ENCODE results near the gene GRB7.
"Not testable (repeated sequence)": the region's sequence is repeated elsewhere in the genome, so short reads cannot be mapped to it uniquely, and the experiment has no call there.

Gene GRB7

DNA sequence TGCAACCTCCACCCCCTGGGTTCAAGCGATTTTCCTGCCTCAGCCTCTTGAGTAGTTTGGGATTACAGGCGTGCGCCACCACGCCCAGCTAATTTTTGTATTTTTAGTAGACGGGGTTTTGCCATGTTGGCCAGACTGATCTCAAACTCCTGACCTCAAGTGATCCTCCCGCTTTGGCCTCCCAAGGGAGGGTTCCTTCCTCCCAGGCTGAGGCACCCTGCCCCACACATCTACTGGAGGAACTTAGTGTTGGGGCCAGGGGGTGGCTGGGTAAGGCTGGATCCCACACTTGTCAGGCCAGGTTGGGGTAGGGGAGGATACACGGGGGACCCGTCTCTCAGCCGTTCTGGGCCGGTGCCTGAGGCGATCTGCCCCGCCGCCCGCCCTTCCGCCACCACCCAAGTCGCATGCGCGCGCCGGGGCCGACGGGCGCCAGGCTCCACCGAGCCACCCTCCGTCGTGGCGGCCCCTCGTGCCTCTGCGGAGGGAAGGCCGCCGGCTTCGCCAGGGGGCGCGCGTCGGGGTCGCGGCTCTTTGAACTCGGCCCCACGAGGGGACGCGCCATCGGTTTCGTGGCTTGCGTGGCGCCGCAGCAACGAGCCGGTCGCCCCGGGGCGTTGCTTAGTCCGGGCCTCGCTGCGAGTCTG is 15.9 kb downstream of the GRB7 start:
- DNase-seq = peak in 4 of 5 donors; percentile 56 to 70 (median 60)

DNA sequence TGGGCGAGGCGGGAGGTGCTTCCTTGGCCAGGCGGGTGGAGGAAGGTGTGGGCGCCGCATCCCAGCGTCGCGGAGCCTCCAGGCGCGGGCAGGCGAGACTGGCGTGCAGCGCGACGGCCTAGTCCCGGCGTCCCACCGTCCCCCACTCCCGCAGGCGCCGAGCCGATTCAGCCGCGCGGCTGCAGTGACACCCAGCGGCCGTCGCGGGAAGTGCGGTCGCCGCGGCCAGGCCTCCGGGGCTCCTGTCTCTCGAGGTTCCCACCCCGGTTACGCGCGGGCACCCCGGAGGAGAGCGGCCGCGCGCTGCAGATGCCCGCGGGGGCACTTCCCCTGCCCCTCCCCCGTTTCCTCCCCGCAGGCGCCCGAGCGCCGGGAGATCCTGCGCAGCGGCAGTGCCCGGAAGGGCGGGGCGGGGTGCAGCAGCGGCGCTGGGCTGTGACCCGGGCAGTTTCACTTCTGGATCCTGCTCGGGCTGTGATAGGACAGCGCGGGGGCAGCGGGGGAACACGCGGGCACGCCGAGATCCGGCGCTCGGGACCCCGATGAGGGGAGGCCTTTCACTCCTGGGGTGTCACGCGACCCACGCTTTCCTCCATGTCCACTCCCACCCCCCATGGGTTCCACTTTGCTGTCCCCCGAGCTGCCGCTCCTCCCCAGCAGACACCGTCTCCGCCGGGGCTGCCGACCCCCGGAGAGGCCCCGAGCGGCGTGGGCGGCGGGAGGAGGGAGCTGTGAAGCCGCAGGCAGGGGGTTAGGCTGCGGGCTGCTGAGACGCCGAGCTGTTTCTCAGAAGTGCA is 16.6 kb downstream of the GRB7 start:
- DNase-seq = peak; percentile 94 to 99 (median 95)

DNA sequence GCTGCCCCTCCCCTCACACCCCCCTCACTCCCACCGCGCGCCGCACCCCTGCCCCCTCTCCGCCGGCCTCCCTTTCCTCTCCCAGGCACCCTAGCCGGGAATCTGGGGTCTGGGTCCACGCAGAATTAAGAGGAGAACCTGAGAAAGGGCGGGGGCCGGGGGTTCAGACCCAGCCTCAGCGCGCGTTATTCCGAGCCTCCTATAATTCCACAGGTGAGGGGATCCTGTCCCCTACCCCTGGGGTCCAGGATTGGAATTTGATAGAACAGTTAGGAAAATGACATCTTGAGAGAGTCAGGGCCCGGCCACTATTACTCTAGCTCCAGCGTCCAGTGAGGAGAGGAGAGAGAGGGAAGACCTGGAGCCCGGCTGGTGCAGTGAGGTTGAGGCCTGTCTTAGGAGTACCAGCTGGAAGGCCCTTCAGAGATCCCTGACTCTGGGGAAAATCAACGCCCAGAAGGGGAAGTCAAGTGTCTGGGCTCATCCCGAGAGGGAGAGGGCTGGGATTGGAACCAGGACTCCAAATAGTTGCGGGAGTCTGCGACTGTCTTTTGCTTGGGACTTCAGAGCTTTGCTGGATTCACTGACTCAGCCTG is 17.3 kb downstream of the GRB7 start:
- DNase-seq = no peak

DNA sequence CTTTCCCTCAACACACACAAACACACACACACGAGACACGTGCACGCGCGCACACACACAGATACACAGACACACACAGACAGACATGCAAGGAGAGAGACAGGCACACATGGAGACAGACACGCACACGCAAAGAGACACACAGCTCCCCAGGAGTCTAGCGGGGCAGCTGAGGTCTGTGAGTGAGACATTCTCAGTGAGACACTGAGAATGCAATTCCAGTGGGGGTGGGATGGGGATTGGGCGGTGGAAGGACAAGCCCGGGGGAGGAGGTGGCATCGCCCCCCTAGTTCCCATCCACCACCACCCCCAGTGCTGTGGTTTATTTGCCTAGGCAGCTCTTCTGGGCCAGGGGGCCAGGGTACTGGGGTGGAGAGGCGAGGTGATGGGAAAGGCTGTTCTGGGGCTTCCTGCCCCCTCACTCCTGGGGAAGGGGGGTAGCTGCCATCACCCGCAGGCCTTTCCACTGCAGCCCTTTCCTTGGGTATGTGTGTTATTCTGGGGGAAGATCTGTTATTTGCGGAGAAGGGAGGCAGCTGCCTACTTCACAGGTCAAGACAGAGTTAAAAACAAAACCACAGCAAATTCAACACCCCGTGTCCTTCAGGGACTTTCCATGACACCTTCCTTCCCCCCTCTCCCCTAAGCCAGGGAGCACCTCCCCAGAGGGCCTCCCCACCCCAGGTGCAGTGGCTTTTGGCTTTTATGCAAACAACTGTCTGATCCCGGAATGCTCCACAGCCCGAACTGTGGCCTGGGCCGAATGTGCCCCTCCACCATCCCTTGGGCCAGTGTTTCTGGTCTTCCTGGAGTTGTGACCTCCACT is 18.0 kb downstream of the GRB7 start:
- DNase-seq = peak; percentile 42 to 58 (median 52)

DNA sequence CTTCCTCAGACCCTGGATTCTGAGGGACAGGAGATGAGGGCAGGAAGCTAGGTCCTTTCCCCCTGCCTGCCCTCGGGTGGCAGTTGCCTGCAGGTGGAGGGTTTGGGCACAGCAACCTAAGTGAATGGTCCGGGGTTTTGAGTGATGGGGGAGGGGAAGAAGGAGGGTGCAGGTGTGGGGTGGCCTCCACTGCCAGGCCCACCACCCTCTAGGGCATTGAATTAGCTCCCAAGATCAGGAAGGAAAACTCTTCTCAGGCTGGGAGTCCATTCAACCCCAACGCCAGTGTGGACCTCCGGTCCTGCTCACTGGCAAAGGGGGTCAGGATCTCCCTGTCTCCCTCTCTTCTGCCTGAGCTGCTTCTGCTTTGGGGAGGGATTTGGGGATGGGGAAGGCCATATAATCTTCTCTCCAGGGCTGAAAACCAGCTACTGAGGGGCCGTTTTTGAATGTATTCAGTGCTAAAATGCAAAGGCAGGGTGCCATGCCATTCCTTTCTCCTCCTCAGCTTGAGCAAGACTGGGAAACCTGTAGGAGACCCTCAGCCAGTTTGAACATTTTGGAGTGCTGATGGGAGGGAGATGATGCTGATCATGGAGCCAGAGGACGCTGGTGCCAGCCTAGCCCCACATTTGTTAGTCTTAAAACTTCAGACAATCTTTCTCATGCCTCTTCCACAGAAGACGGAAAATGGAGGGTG is 18.8 kb downstream of the GRB7 start:
- no peak for DNase-seq

DNA sequence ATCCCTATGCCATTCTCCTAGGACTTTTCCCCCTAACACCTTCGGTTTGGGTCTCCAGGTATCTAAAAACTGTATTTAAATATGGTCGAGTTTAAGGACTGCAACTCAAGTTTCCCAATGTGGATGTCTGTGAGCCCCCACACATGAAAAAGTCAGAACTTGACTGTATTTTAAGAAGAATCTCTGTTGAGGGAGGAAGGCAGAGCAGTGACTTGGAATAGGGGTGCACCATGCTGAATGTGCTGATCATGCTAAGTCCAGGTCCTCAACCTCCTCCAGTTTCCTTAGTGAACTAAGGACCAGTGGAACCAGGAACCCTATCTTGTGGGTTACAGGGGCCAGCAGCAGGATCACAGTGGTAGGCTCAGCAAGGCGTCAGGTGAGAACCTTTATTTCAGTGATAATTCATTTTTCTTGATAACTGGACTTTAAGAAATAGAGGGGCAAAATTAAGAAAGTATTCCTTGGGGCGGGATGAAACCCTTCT is 19.5 kb downstream of the GRB7 start:
- DNase-seq = no peak

DNA sequence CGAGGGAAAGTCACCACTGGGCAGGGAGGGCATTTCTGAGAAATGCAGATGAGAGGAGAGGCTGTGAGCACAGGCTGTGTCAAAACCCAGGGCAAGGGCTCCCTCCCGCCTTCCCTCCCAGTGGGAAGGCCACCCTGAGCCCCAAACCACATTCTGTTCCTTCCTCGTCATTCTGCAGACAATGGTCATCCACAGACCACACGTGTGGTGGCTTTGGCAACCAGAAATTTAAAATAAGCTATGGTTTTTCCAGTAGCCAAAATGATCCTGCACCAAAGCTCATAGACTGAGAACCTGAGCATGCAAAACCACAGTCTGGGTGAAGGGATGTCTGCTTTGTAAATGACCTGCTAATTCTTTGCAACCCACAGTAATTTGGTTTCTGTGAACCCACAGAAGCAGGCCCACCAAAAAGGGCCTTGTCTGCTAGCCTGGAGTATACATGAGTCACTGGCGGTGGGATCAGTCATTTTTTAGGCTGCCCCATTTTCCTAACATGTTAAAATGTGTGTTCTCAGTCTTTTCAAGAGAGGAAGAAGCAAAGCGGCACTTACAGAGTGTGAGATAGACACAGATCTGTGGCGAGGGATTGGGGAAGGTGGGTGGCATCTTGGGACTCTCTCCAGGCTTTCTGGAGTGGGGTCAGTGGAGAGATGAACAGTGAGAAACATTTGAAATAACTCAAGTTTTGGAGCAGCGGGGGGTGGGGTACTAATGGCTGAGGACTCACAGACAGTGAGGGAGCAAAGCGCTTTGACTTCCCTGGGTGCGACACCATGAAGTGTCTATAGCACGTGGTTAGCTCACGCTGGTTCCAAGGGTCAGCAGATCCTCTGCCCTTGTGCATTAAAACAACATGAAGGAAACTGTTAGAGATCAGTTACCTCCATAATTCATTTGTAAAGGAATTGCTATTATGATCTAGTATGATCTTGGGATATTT is 20.5 kb downstream of the GRB7 start:
- peak in 2 of 5 donors; percentile 30 to 69 for DNase-seq

DNA sequence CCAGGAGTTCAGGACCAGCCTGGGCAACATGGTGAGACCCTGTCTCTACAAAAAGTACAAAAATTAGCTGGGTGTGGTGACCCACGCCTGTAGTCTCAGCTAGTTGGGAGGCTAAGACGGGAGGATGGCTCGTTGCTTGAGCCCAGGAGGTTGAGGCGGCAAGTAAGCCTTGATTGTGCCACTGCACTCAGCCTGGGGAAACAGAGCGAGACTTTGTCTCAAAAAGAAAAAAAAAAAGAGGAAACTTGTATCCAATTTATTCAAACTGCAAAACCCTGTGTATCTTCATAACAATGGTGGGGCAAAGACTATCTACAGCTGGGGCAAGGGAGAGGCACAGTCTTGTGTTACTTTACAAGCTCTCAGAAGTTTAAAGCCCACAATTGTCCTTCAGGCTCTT is 21.5 kb downstream of the GRB7 start:
- DNase-seq = no peak

DNA sequence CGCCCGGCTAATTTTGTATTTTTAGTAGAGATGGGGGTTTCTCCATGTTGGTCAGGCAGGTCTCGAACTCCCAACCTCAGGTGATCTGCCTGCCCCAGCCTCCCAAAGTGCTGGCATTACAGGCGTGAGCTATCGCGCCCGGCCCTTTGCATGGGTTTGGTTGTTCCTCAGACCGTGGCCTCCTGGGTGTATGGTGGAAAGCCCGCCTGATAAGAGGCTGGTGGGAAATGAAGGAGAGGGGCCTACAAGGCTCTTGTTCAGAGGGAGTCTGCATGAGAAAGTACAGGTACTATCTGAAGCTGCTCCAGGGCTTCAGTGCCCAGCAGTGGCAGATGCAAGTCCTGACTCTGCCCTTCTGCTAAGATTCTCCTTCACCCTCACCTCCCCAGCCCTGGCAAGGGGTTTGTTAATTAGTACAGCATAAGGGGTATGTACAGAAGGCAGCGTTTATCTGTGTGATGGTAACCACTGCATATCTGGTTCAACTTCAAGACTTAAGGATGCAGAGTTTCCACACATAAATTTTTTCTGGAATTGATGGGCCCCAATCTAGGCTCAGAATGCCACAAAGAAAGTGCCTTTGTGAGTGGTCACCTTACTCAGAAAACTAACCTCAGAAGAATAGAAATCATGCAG is 24.2 kb downstream of the GRB7 start:
- DNase-seq = no peak

DNA sequence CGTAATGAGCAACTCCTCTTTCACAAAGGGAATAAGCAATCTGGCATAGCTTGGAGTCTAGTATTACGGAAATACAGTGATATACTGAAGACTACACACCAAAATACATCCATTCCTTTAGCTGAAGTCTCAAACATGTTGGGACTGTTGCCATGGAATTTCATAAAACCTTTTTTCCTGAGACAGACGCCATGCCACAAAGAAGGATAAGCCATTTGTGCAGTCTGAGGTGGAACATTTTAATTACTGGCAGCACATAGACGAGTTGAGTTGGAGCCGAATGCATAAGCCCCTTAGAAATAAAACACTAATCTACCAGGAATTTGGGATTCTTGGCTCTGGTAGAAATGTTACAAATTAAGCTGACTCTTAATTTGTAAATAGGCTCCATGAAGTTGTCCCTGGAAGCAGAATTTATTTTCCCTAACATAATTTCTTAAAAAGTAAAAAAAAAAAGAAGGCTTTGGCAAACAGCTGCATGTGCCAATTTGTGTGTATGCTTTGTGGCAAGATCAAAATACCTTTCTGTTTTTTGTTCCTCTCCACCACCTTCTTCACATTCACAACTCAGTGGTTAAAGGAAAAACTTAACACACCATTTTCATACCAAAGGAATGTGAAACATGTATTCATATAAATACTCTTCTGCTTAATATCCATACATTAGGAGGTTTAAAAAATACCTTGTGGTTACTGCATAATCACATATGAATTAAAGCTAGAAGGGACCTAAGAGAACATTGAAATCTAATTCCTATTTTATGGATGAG is 25.5 kb downstream of the GRB7 start:
- no peak for DNase-seq

DNA sequence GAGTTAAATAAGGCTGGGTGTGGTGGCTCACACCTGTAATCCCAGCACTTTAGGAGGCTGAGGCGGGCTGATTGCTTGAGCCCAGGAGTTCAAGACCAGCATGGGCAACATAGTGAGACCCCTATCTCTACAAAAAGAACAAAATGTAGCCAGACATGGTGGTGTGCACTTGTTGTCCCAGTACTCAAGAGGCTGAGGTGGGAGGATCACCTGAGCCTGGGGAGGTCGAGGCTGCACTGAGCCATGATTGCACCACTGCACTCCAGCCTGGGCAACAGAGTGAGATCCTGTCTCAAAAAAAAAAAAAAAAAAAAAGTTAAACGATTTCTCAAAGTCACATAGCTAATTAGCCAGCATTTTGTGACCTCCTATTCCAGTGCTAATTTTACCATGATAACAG is 26.4 kb downstream of the GRB7 start:
- DNase-seq = not testable (repeated sequence)

DNA sequence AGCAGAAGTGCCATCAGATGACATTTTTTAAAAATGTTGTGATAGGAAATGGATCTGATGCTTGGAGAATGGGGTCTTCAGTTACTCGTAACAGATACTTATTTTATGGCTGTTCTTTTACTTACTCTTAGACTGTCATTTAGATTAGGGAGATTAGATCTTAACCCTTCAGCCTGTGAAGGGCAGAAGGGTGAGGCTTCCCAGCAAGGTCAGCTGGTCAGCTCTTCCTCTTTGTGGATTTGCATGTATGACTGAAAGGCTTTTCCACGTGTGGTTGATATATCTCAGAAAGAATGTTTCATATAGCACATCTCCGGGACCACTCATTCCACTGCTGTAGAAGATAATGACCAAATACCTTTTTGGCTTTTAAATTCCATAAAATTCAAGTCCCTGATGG is 27.4 kb downstream of the GRB7 start:
- DNase-seq = no peak

DNA sequence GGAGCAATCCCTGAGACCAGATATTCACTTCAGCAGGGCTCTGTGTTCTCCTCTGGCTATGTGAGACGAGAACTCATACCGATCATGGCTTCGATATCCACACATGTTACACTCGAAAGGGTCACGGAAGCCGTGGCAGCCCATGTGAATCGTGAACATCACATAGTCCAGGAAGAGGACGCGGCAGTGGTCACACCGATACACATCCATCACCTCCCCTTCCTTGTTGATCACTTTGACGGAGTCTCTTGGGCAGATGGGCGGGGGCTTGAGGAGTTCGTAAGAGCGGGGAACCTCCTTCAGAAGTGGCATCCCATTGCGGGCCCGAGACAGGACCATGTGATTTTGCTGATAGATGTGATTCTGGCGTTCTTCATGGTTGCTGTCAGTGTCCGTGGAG is 28.0 kb downstream of the GRB7 start:
- DNase-seq = no peak

DNA sequence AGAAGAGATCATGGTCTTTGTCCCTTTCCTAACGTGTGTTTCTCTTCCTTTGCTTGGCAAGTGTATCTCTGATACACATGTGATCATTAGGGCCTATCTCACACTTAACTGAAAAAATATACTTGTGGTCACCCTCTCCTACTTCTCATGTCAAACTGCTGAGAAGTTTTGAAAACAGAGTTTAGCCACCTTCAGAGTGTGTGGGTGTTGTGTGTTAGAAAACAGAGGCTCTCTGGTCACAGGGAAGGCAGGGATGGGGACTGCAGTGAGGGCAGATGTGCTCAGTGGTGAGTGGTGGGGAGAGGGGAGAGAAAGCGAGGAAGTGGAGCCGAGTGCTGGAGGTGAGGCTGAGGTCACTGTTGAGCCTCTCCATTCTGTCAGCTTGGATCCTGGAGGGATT is 29.4 kb downstream of the GRB7 start:
- no peak for DNase-seq

DNA sequence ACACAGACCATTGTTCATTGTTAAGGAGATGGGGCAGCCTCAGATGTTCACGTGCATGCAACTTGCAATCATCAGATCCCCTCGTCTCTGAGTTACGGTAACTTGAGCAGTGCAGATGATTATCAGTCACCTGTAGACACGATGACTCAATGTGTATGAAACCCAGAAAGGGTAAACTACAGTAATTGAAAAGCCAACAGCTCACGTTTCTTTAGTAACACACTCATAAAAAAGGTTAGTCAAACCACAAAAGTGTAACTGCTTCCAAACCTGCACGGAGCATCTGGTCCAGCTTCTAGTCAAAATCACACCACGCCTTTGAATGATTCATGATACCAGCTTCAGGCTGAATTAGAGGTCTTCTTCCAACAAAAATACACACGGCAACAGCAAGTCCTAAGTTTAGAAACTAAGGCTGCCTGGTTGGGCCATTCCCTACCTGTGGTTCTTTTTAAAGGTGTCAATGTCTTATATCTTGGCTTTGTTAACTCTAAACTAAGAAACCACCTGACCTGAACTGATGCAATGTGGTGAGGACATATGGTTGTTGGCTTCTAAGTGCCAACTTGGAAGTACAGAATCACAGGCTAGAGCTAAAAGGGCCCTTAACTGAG is 32.3 kb downstream of the GRB7 start:
- DNase-seq = peak in 3 of 5 donors; percentile 36 to 96 (median 37)

DNA sequence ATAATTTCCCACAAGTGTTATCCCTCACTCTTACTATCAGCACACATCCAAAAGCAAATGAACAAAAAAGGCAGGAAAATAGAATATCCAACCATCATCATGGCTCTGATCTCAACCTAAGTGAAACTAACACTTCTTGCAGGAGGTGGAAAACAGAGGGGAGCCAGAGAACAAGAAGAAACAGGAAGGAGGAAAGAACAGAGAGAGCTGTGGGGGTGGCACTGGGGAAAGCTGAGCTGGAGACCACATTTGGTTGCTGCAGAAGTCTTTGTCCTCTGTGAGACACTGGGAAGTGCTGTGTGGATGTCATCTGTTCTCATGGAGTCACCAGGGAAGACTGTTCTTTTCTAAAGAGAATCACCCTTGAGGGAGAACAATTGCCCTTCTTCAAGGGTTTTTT is 34.7 kb downstream of the GRB7 start:
- DNase-seq = no peak

DNA sequence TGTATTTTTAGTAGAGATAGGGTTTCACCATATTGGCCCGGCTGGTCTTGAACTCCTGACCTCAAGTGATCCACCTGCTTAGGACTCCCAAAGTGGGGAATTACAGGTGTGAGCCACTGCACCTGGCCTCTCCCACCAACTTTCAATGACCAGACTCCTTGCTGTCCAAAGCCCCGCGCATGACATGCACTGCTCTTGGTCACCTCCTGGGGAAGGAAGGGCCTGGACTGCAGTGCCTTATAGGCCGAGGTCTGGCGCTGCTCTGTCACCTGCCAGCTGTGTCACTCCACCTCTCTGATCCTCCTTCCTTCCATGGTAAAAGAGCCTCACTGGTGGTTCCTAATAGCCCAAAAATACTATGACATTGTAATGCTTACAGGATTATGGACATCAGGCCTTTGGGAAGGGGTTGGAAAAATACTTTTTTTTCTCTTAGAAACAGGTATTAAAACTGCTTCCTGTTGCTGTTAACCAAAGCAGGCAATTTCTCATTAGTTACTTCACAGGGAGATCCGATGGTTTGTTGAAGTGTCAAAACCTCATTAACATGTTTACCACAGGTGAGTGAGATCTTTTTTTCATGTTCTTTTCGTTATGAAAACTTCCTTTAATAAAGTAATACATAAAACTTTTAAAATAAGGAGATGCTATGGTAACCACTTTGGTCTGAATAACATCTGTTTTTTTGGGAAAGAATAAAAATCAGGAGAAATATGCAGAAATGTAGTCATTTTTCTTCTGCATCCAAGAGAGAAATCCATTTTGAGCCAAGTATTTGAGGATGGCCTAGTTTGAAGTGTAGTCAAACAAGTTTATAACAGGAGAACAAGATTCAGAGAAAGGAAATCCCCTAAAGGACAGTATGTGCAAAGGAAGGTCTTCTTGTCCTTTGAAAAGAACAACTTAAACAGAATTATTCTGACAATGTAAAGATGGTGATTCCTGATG is 35.5 kb downstream of the GRB7 start:
- DNase-seq = no peak

DNA sequence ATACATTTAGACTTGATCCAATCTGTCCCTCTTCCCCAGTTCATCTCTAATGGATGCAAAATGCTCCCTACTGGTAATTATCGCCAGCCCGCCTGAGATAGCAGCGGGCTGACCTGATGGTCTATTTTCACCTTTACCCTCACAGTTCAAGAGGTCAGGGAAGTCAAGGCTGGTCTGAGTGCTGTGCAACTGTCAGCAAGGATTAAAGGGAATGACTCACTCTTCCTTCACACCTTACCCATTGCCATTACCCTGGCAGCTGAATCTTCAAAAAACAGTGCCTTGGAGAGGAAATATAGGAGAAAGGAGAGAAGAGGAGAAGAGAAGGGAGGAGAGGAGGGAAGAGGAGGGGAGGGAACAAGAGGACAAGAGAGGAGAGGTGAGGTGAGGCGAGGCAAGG is 36.3 kb downstream of the GRB7 start:
- peak in 1 of 5 donors; percentile 37 for DNase-seq
